Caco-2 (cell line): ENCODE data around the gene NPHP4. TPM values are rescaled to one million over a fixed set of nuclear protein-coding genes. Genes with fewer than 3 reads are reported as not detected.

Experiments used
- Bru-seq: library from RNA; stranded (reverse); fragments of 400-500 nt; gene quantifications from one replicate; lab custom pipeline; 2021; lab: Mats Ljungman, UMichigan
- BruChase-seq, 2 experiments: library from RNA; stranded (reverse); fragments of 400-500 nt; gene quantifications; one replicate each; lab custom pipeline; 2021; lab: Mats Ljungman, UMichigan
- BruUV-seq: library from RNA; stranded (reverse); fragments of 400-500 nt; replicated peaks from 2 replicates; lab custom pipeline; 2021; lab: Mats Ljungman, UMichigan
- CTCF ChIA-PET: fragments of 300-600 bp; sonication (Branson Sonifier 250); formaldehyde crosslinking; loops from one replicate; lab custom pipeline; 2022; ENCODE audit warnings: antibody characterized with exemption; lab: Charles Lee
- POLR2A ChIA-PET: fragments of 300-600 bp; sonication (Branson Sonifier 250); formaldehyde crosslinking; loops from one replicate; lab custom pipeline; 2022; ENCODE audit warnings: antibody characterized with exemption; lab: Charles Lee
- DNase-seq, 2 experiments: peaks; one replicate each; pipeline versions ENCODE4 v3.0.0 to v3.0.0-alpha.2; 2020 to 2022
- H3K27me3 ChIP-seq: replicated peaks from 2 replicates; pipeline ENCODE4 v1.6.0; 2011; ENCODE audit warnings: low read length; ENCODE audit not compliant: control insufficient read depth, insufficient read depth
- H3K36me3 ChIP-seq: 2 replicates; pipeline ENCODE4 v1.5.1; 2011; ENCODE audit warnings: low read length; ENCODE audit not compliant: control insufficient read depth, insufficient read depth
- H3K4me1 ChIP-seq: fragments of 250-450 bp; sonication (Bioruptor Pico); 2 replicates; pipeline ENCODE4 v1.5.1; 2020; ENCODE audit warnings: mild to moderate bottlenecking
- H3K4me3 ChIP-seq: 2 replicates; pipeline ENCODE4 v1.5.1; 2011; ENCODE audit warnings: low read depth, mild to moderate bottlenecking, control low read depth, low read length
- H3K9me3 ChIP-seq: fragments of 250-450 bp; sonication (Bioruptor Pico); 2 replicates; pipeline ENCODE4 v1.5.1; 2020; ENCODE audit warnings: mild to moderate bottlenecking, moderate library complexity
- H3K27ac Mint-ChIP-seq: one replicate; pipeline ENCODE4 v1.8.0; 2022; ENCODE audit warnings: mixed read lengths; ENCODE audit not compliant: unreplicated experiment
- H3K27me3 Mint-ChIP-seq: one replicate; pipeline ENCODE4 v1.8.0; 2022; ENCODE audit warnings: mixed read lengths; ENCODE audit not compliant: insufficient read depth, unreplicated experiment
- H3K36me3 Mint-ChIP-seq: one replicate; pipeline ENCODE4 v1.8.0; 2022; ENCODE audit warnings: mild to moderate bottlenecking, mixed read lengths; ENCODE audit not compliant: insufficient read depth, unreplicated experiment
- H3K4me1 Mint-ChIP-seq: one replicate; pipeline ENCODE4 v1.8.0; 2022; ENCODE audit warnings: low read depth, mixed read lengths; ENCODE audit not compliant: unreplicated experiment
- H3K4me3 Mint-ChIP-seq: one replicate; pipeline ENCODE4 v1.8.0; 2022; ENCODE audit warnings: mild to moderate bottlenecking, moderate library complexity, mixed read lengths; ENCODE audit not compliant: unreplicated experiment
- H3K9me3 Mint-ChIP-seq: one replicate; pipeline ENCODE4 v1.8.0; 2022; ENCODE audit warnings: mixed read lengths; ENCODE audit not compliant: unreplicated experiment
- intact Hi-C: fragments of 100-400 bp; cut with micrococcal nuclease; formaldehyde crosslinking; loops from one replicate; pipeline ENCODE4 v1.10.0; 2022; ENCODE audit not compliant: unreplicated experiment
- long read RNA-seq: library from polyadenylated mRNA; stranded (forward); transcript quantifications from one replicate; pipeline ENCODE4 v2.0.0, GENCODE V29; 2022
- total RNA-seq: library from RNA; stranded (reverse); gene quantifications from 2 replicates; pipeline ENCODE4 v1.2.3, GENCODE V29; 2022
- TF ChIP-seq, protein P1 (sequence below), 2 experiments: fragments of 200-600 bp in 1 of 2; IDR thresholded peaks; 1 replicate in 1 of 2; 2 replicates in 1 of 2; pipeline versions ENCODE4 v1.5.1 to v1.8.0; 2011 to 2022; ENCODE audit warnings: antibody characterized with exemption in 1 of 2, control low read depth in 1 of 2, inconsistent platforms in 1 of 2, low read depth in 1 of 2, low read length in 1 of 2, mild to moderate bottlenecking in 1 of 2, moderate library complexity in 1 of 2; ENCODE audit not compliant: insufficient read depth in 1 of 2, severe bottlenecking in 1 of 2, unreplicated experiment in 1 of 2

The NPHP4 gene
- 12.3 TPM in 2 replicates for total RNA-seq
- percentile 47 among the genes with signal in this experiment for Bru-seq, nascent RNA
- percentile 51 among the genes with signal in this experiment for BruChase-seq, experiment 1, labeled RNA remaining after a 2-hour chase
- BruChase-seq, experiment 2, labeled RNA remaining after a 6-hour chase = percentile 50 among the genes with signal in this experiment
- long read RNA-seq, partial matches to known transcripts = 5 of 12 reads
- long read RNA-seq, other reads (novel, unspliced or antisense) = 7 of 12 reads

DNA sequence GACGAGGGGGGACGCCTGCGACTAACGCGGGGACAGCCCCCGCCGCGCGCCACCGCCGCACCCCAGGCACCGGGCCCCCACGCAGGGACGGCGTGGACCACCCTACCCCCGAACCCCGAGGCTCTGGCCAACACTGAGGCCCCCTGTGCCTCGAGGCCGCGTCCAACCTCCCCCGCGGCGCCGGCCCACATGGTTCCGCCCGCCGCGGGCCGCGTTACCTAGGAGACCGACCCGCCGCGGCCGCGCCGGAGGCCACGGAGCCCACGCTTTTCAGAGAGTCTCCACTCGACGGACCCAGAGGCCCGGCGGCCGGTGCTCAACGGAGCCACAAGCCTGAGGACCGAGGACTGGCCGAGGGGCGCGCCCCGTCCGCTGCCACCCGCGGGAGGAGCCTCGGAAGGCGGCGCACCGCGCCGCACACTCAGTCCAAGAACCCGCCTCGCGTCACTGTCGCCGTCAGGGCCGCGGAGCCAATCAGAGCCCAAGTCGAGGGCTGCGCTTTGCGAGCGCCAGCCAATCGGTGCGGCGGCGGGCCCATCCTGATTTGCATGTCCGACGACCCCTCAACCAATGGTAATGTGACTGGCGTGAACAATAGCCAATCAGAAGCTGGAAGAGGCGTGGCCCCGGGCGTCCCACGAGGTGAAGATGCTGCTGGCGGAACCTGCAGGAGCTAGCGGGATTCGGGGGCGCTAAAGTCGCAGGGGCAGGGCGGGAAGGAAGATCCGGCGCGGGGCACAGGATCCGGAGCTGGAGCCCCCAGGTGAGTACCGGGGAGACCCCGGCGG, at the start of gene NPHP4:
Gene NPHP4 (minus strand): TSS at position 400 of the 788 bp plus-strand sequence. CDS start 6,136 bp downstream, outside the sequence.
- no TSS peak for BruUV-seq
- CTCF ChIA-PET = interaction anchor here (1.0 to 1.1 kb wide), 3 partner anchors 34 to 61 kb away, joined by 3 to 5 read pairs (median 5); no protein-coding TSS in a partner anchor
- no peaks in the 10 kb centered on the region for H3K9me3 Mint-ChIP-seq
- no peaks in the 10 kb centered on the region for H3K36me3 Mint-ChIP-seq
- Histone ChIP-seq H3K9me3 (no peaks in the 10 kb centered on the region), H3K4me3 (peak within 1 kb of the TSS; percentile 90), H3K36me3 (no peaks in the 10 kb centered on the region), H3K27me3 (no peaks in the 10 kb centered on the region), H3K4me1 (peaks cover 5% of the 10 kb centered on the region)
- no peaks in the 10 kb centered on the region for H3K27me3 Mint-ChIP-seq
- peak; percentile 98 to 99 for DNase-seq
- intact Hi-C loops = loop anchor here (5.0 kb wide), 1 partner anchor 35 kb away; no protein-coding TSS in a partner anchor
- H3K4me1 Mint-ChIP-seq = peaks cover 7% of the 10 kb centered on the region
- POLR2A ChIA-PET = interaction anchor here (0.6 to 1.1 kb wide), 4 partner anchors 33 to 1689 kb away, joined by 3 read pairs; no protein-coding TSS in a partner anchor
- peak within 1 kb of the TSS; percentile 66 for H3K27ac Mint-ChIP-seq
- TF ChIP-seq, protein P1, sequence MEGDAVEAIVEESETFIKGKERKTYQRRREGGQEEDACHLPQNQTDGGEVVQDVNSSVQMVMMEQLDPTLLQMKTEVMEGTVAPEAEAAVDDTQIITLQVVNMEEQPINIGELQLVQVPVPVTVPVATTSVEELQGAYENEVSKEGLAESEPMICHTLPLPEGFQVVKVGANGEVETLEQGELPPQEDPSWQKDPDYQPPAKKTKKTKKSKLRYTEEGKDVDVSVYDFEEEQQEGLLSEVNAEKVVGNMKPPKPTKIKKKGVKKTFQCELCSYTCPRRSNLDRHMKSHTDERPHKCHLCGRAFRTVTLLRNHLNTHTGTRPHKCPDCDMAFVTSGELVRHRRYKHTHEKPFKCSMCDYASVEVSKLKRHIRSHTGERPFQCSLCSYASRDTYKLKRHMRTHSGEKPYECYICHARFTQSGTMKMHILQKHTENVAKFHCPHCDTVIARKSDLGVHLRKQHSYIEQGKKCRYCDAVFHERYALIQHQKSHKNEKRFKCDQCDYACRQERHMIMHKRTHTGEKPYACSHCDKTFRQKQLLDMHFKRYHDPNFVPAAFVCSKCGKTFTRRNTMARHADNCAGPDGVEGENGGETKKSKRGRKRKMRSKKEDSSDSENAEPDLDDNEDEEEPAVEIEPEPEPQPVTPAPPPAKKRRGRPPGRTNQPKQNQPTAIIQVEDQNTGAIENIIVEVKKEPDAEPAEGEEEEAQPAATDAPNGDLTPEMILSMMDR (IDR thresholded peaks at IDR 0.05; ENCODE audit: insufficient read depth in 1 of 2, low read depth in 1 of 2, low read length in 1 of 2, severe bottlenecking in 1 of 2, unreplicated experiment in 1 of 2) = no peak
- H3K4me3 Mint-ChIP-seq = peak within 1 kb of the TSS; percentile 73

DNA sequence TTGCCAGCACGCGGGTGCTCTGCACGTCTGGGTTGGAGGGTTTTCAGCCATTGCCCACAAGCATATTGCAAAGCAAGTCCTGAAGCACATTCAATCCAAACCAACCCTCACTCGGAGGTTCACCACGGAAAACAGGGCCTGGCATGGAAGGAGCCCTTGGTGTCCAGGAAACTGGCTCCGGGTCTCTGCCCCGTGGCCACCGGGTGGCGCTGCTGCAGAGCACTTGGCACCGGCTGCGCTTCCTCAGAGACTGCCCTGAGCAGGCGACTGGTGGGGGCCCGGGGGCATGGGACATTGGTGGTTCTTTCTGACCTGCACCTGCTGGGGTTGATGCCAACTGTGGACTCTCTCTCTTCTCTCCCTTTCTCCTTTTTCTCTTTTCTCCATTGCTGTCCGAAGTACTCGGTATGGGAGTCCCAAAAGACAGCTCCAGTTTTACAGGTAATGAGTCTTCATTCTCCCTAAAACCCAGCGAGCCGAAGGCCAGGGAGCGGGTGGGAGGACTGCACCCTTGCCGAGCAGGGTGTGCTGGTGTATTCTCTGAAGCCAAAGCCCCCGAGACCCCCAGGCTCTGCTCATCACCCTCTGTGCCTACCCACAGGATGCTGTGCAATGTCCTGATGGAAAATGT, 49.3 kb upstream of the NPHP4 start:
- H3K4me1 Mint-ChIP-seq = no peaks in the 10 kb centered on the region
- H3K4me3 ChIP-seq = no peak overlapping the region
- BruUV-seq = no TSS peak
- no peaks in the 10 kb centered on the region for H3K27me3 Mint-ChIP-seq
- H3K4me3 Mint-ChIP-seq = no peak overlapping the region
- ChIA-PET CTCF (no interaction called here), POLR2A (no interaction called here)
- H3K36me3 ChIP-seq = no peaks in the 10 kb centered on the region
- DNase-seq = peak in 1 of 2 experiments; percentile 40
- intact Hi-C loops = no loop called here
- H3K9me3 ChIP-seq = no peaks in the 10 kb centered on the region
- no peaks in the 10 kb centered on the region for H3K9me3 Mint-ChIP-seq
- no peaks in the 10 kb centered on the region for H3K36me3 Mint-ChIP-seq
- TF ChIP-seq, protein P1 (IDR thresholded peaks at IDR 0.05; ENCODE audit: insufficient read depth in 1 of 2, low read depth in 1 of 2, low read length in 1 of 2, severe bottlenecking in 1 of 2, unreplicated experiment in 1 of 2) = peak in 1 of 2 experiments; percentile 45
- H3K4me1 ChIP-seq = no peaks in the 10 kb centered on the region
- H3K27ac Mint-ChIP-seq = no peak overlapping the region
- H3K27me3 ChIP-seq = no peaks in the 10 kb centered on the region

DNA sequence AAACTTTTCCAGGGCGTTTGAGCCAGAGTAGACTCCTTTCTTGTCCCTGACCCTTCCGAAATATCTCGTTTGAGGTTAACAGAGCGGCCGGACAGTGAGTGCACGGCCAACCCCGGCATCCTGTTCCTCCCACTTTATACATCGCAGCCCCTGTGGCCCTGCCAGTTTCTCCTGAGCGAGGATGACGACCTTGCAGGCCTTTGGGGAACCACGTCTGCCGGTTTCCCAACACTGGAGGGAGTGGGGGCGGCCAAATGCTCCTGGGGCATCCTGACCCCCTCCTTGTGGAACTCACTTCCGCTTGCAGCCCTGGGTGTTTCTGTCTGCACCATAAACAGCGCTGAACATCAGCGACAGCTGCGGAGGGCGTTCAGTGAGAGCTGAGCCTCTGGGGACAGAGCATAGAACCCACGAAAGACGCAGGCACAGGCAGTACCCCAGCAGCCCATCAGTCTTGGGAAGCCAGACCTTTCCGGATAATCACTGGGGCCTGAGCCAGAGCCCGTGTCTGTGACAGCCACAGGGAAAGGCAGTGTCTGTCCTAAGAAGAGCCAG, 48.7 kb upstream of the NPHP4 start:
- no peak for DNase-seq
- Histone ChIP-seq H3K9me3 (no peaks in the 10 kb centered on the region), H3K27me3 (no peaks in the 10 kb centered on the region), H3K4me3 (no peak overlapping the region), H3K36me3 (no peaks in the 10 kb centered on the region), H3K4me1 (no peaks in the 10 kb centered on the region)
- no TSS peak for BruUV-seq
- Mint-ChIP-seq H3K4me1 (no peaks in the 10 kb centered on the region), H3K27me3 (no peaks in the 10 kb centered on the region), H3K4me3 (no peak overlapping the region), H3K9me3 (no peaks in the 10 kb centered on the region), H3K36me3 (peaks cover 1% of the 10 kb centered on the region), H3K27ac (no peak overlapping the region)
- POLR2A ChIA-PET = no interaction called here
- intact Hi-C loops = no loop called here
- CTCF ChIA-PET = no interaction called here
- TF ChIP-seq, protein P1 (IDR thresholded peaks at IDR 0.05; ENCODE audit: insufficient read depth in 1 of 2, low read depth in 1 of 2, low read length in 1 of 2, severe bottlenecking in 1 of 2, unreplicated experiment in 1 of 2) = no peak
